Stimulated activated CD4-positive, alpha-beta T cell treated with anti-CD3 and anti-CD28 coated beads, Interleukin-12 subunit alpha, Interleukin-12 subunit beta, amount 100 ng/mL, for 4 hours (primary cell): Measurements from ENCODE around the gene AIG1.

ENCODE experiments used
- DNase-seq: peaks from one replicate; pipeline ENCODE4 v3.0.0-alpha.2; 2020

AIG1 gene

GRCh38 chr6:143098054-143098671 lies 37.5 kb downstream of the AIG1 start:
- DNase-seq = no peak

- no peak for DNase-seq
These were observed 39.0 kb downstream of the AIG1 start for GRCh38 chr6:143099647-143100046.

GRCh38 chr6:143100429-143100828 lies 39.7 kb downstream of the AIG1 start:
- DNase-seq = no peak

GRCh38 chr6:143103916-143104315 lies 43.2 kb downstream of the AIG1 start:
- DNase-seq = no peak

- no peak for DNase-seq
These were observed 46.8 kb downstream of the AIG1 start for GRCh38 chr6:143107440-143107839.

GRCh38 chr6:143107911-143108761 lies 47.4 kb downstream of the AIG1 start:
- no peak for DNase-seq

GRCh38 chr6:143109196-143109595 lies 48.5 kb downstream of the AIG1 start:
- no peak for DNase-seq

- DNase-seq = no peak
These were observed 49.9 kb downstream of the AIG1 start for GRCh38 chr6:143110572-143110971.

- DNase-seq = no peak
These were observed 50.3 kb downstream of the AIG1 start for GRCh38 chr6:143110996-143111395.

GRCh38 chr6:143111443-143111842 lies 50.8 kb downstream of the AIG1 start:
- no peak for DNase-seq

GRCh38 chr6:143112084-143112768 lies 51.5 kb downstream of the AIG1 start:
- DNase-seq = no peak

GRCh38 chr6:143112837-143113236 lies 52.1 kb downstream of the AIG1 start:
- no peak for DNase-seq

- no peak for DNase-seq
These were observed 55.0 kb downstream of the AIG1 start for GRCh38 chr6:143115728-143116127.

- DNase-seq = no peak
These were observed 56.4 kb downstream of the AIG1 start for GRCh38 chr6:143117108-143117507.

GRCh38 chr6:143119260-143119659 lies 58.6 kb downstream of the AIG1 start:
- DNase-seq = no peak

GRCh38 chr6:143123081-143123480 lies 62.4 kb downstream of the AIG1 start:
- DNase-seq = no peak

GRCh38 chr6:143123941-143124340 lies 63.3 kb downstream of the AIG1 start:
- DNase-seq = no peak

GRCh38 chr6:143125455-143125854 lies 64.8 kb downstream of the AIG1 start:
- DNase-seq = no peak

- DNase-seq = no peak
These were observed 65.3 kb downstream of the AIG1 start for GRCh38 chr6:143125864-143126573.

- no peak for DNase-seq
These were observed 65.9 kb downstream of the AIG1 start for GRCh38 chr6:143126574-143126941.

- DNase-seq = no peak
These were observed 67.4 kb downstream of the AIG1 start for GRCh38 chr6:143127941-143128680.

GRCh38 chr6:143128681-143129015 lies 68.0 kb downstream of the AIG1 start:
- no peak for DNase-seq

GRCh38 chr6:143130928-143131327 lies 70.2 kb downstream of the AIG1 start:
- DNase-seq = no peak
